Non-pigmented ciliary epithelial cell (primary cell): Measurements from ENCODE around the gene RNF6.
"Not testable (repeated sequence)": the region's sequence is repeated elsewhere in the genome, so short reads cannot be mapped to it uniquely, and the experiment has no call there.

ENCODE experiments used
- DNase-seq: peaks from one replicate; pipeline ENCODE4 v3.0.0-alpha.2; 2010; ENCODE audit warnings: low read depth

The RNF6 gene

GRCh38 chr13:26221721-26222519 lies at the start of gene RNF6:
Gene RNF6, minus strand, starts transcription at chr13:26222314. Its CDS starts 2,665 bp downstream, at chr13:26219649.
- peak; percentile 97 for DNase-seq

- DNase-seq: no peak
Measured at GRCh38 chr13:26270707-26271106, 48.6 kb upstream of the RNF6 start.

- DNase-seq: no peak
Measured at GRCh38 chr13:26266311-26266710, 44.2 kb upstream of the RNF6 start.

GRCh38 chr13:26262156-26262555 lies 40.0 kb upstream of the RNF6 start:
- DNase-seq: no peak

GRCh38 chr13:26259634-26260033 lies 37.5 kb upstream of the RNF6 start:
- no peak for DNase-seq

- DNase-seq: no peak
Measured at GRCh38 chr13:26257049-26257448, 34.9 kb upstream of the RNF6 start.

- no peak for DNase-seq
Measured at GRCh38 chr13:26255691-26256277, 33.7 kb upstream of the RNF6 start.

- no peak for DNase-seq
Measured at GRCh38 chr13:26255115-26255514, 33.0 kb upstream of the RNF6 start.

GRCh38 chr13:26254583-26255111 lies 32.5 kb upstream of the RNF6 start:
- DNase-seq: no peak

- DNase-seq: peak; percentile 48
Measured at GRCh38 chr13:26253787-26254582, 31.9 kb upstream of the RNF6 start, which contains the start of gene CDK8. Gene CDK8, plus strand, starts transcription at chr13:26254129. Its CDS starts 513 bp downstream, at chr13:26254642.

GRCh38 chr13:26253262-26253786 lies 31.2 kb upstream of the RNF6 start:
- DNase-seq: no peak

GRCh38 chr13:26252006-26252405 lies 29.9 kb upstream of the RNF6 start:
- DNase-seq: not testable (repeated sequence)

GRCh38 chr13:26249551-26249950 lies 27.4 kb upstream of the RNF6 start:
- no peak for DNase-seq

- no peak for DNase-seq
Measured at GRCh38 chr13:26247608-26248007, 25.5 kb upstream of the RNF6 start.

GRCh38 chr13:26247011-26247410 lies 24.9 kb upstream of the RNF6 start:
- DNase-seq: no peak

- DNase-seq: no peak
Measured at GRCh38 chr13:26246154-26246553, 24.0 kb upstream of the RNF6 start.

- DNase-seq: no peak
Measured at GRCh38 chr13:26236296-26236695, 14.2 kb upstream of the RNF6 start.

- DNase-seq: no peak
Measured at GRCh38 chr13:26230703-26231102, 8.6 kb upstream of the RNF6 start.

- DNase-seq: no peak
Measured at GRCh38 chr13:26229080-26229615, 7.0 kb upstream of the RNF6 start.

- DNase-seq: no peak
Measured at GRCh38 chr13:26228096-26228495, 6.0 kb upstream of the RNF6 start.

GRCh38 chr13:26227166-26227971 lies 5.3 kb upstream of the RNF6 start:
- no peak for DNase-seq
